ENCODE data around the gene OR4E2.
"Not testable (repeated sequence)": the region's sequence is repeated elsewhere in the genome, so short reads cannot be mapped to it uniquely, and the experiment has no call there.

Gene OR4E2

GRCh38 chr14:21697662-21698061 lies 44.0 kb downstream of the OR4E2 start:
- H3K79me1 ChIP-seq (ENCODE audit: low read length); H2AK5ac ChIP-seq (ENCODE audit: low read length); H3K79me2 ChIP-seq (ENCODE audit: control insufficient read depth, insufficient read depth, low read length); H3K27ac ChIP-seq (ENCODE audit: low read depth, low read length); H3K9ac ChIP-seq (ENCODE audit: low read length); H4K8ac ChIP-seq (ENCODE audit: low read depth, low read length); H4K5ac ChIP-seq (ENCODE audit: low read length); H3K4me1 ChIP-seq (ENCODE audit: control insufficient read depth, low read depth, low read length); H2BK15ac ChIP-seq (replicated peaks; ENCODE audit: low read depth); H3K36me3 ChIP-seq (ENCODE audit: control insufficient read depth, insufficient read depth, low read length); H3K56ac ChIP-seq (ENCODE audit: low read length); H2BK5ac ChIP-seq (ENCODE audit: low read length); H3K27me3 ChIP-seq (ENCODE audit: insufficient read depth, low read length, poor library complexity); H3K4me2 ChIP-seq (ENCODE audit: low read length); H2BK120ac ChIP-seq (ENCODE audit: low read depth, low read length); DNase-seq; H3K23ac ChIP-seq (ENCODE audit: low read length); H3K4ac ChIP-seq (ENCODE audit: low read depth, low read length); H3K18ac ChIP-seq (ENCODE audit: low read length); H3K4me3 ChIP-seq (ENCODE audit: low read length): not testable (repeated sequence)
- WGBS (ENCODE audit: extremely low coverage, insufficient coverage, low lambda C conversion rate), result no CpG with 5 or more reads among the region's 33 CpGs

GRCh38 chr14:21698538-21698937 lies 44.9 kb downstream of the OR4E2 start:
- H3K18ac ChIP-seq (ENCODE audit: low read length); H3K4me1 ChIP-seq (ENCODE audit: control insufficient read depth, low read depth, low read length); DNase-seq; H3K27ac ChIP-seq (ENCODE audit: low read depth, low read length); H3K9ac ChIP-seq (ENCODE audit: low read length); H3K56ac ChIP-seq (ENCODE audit: low read length); H2BK15ac ChIP-seq (replicated peaks; ENCODE audit: low read depth); H2BK120ac ChIP-seq (ENCODE audit: low read depth, low read length); H2AK5ac ChIP-seq (ENCODE audit: low read length); H2BK5ac ChIP-seq (ENCODE audit: low read length); H3K23ac ChIP-seq (ENCODE audit: low read length); H3K27me3 ChIP-seq (ENCODE audit: insufficient read depth, low read length, poor library complexity); H3K4me2 ChIP-seq (ENCODE audit: low read length); H3K79me1 ChIP-seq (ENCODE audit: low read length); H4K5ac ChIP-seq (ENCODE audit: low read length); H3K4me3 ChIP-seq (ENCODE audit: low read length); H3K79me2 ChIP-seq (ENCODE audit: control insufficient read depth, insufficient read depth, low read length); H3K36me3 ChIP-seq (ENCODE audit: control insufficient read depth, insufficient read depth, low read length); H3K4ac ChIP-seq (ENCODE audit: low read depth, low read length); H4K8ac ChIP-seq (ENCODE audit: low read depth, low read length): not testable (repeated sequence)
- no CpG with 5 or more reads among the region's 3 CpGs for WGBS (ENCODE audit: extremely low coverage, insufficient coverage, low lambda C conversion rate)

DNA sequence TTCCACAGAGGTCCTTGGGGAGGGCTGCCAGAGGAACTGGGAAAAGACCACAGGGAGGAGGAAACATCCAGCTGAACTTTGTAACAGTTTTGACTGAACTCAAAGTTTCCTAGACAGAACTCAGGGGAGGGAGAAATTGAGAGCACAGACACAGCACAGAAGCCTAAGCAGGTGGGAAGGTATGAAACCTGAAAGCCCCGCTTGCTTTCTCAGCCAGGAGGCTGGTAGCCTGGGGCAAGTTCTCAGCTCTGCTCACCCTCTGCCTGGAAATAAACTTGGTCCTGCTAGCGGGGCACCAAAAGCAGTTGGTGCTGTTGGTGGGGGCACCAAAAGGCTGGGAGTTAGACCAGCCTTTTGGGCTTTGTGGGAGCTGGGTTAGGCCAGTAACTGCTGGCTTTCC lies 45.9 kb downstream of the OR4E2 start:
- Histone ChIP-seq H3K4me2 (ENCODE audit: low read length) (no peak overlapping the region), H3K4me3 (ENCODE audit: low read length) (no peak overlapping the region), H3K27ac (ENCODE audit: low read depth, low read length) (no peak overlapping the region), H3K9ac (ENCODE audit: low read length) (no peak overlapping the region), H2AK5ac (ENCODE audit: low read length) (no peak overlapping the region), H3K4ac (ENCODE audit: low read depth, low read length) (no peak overlapping the region), H2BK15ac (replicated peaks; ENCODE audit: low read depth) (no peak overlapping the region), H3K27me3 (ENCODE audit: insufficient read depth, low read length, poor library complexity) (no peaks in the 10 kb centered on the region), H3K56ac (ENCODE audit: low read length) (no peak overlapping the region), H3K23ac (ENCODE audit: low read length) (no peak overlapping the region), H2BK120ac (ENCODE audit: low read depth, low read length) (no peak overlapping the region), H3K79me1 (ENCODE audit: low read length) (no peaks in the 10 kb centered on the region), H3K79me2 (ENCODE audit: control insufficient read depth, insufficient read depth, low read length) (no peaks in the 10 kb centered on the region), H3K36me3 (ENCODE audit: control insufficient read depth, insufficient read depth, low read length) (no peaks in the 10 kb centered on the region), H3K18ac (ENCODE audit: low read length) (no peak overlapping the region), H4K8ac (ENCODE audit: low read depth, low read length) (no peak overlapping the region), H2BK5ac (ENCODE audit: low read length) (no peak overlapping the region), H4K5ac (ENCODE audit: low read length) (no peak overlapping the region), H3K4me1 (ENCODE audit: control insufficient read depth, low read depth, low read length) (no peaks in the 10 kb centered on the region)
- DNase-seq, result no peak
- no CpG with 5 or more reads among the region's 2 CpGs for WGBS (ENCODE audit: extremely low coverage, insufficient coverage, low lambda C conversion rate)

DNA sequence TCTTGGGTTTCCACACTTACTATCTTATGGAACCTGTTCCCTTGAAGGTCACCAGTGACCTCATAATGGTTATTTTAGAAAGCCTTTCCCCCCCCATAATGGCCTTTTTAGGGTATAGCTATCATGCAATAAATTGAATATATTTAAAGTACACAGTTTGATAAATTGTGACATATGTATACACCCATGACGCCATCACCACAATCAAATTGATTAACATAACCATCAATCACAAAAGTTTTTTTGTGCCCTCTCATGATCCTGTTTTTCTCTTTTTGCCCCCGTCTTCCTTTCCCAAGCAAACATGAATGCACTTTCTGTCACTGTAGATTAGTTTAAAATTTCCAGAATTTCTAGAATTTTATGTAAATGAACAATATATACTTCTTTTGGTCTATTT lies 48.7 kb downstream of the OR4E2 start:
- Histone ChIP-seq H3K23ac (ENCODE audit: low read length) (no peak overlapping the region), H3K27me3 (ENCODE audit: insufficient read depth, low read length, poor library complexity) (no peaks in the 10 kb centered on the region), H3K36me3 (ENCODE audit: control insufficient read depth, insufficient read depth, low read length) (no peaks in the 10 kb centered on the region), H3K79me2 (ENCODE audit: control insufficient read depth, insufficient read depth, low read length) (no peaks in the 10 kb centered on the region), H4K8ac (ENCODE audit: low read depth, low read length) (no peak overlapping the region), H2BK5ac (ENCODE audit: low read length) (no peak overlapping the region), H3K79me1 (ENCODE audit: low read length) (no peaks in the 10 kb centered on the region), H3K4ac (ENCODE audit: low read depth, low read length) (no peak overlapping the region), H3K4me1 (ENCODE audit: control insufficient read depth, low read depth, low read length) (no peaks in the 10 kb centered on the region), H4K5ac (ENCODE audit: low read length) (no peak overlapping the region), H2BK15ac (replicated peaks; ENCODE audit: low read depth) (no peak overlapping the region), H3K18ac (ENCODE audit: low read length) (no peak overlapping the region), H2BK120ac (ENCODE audit: low read depth, low read length) (no peak overlapping the region), H3K4me2 (ENCODE audit: low read length) (no peak overlapping the region), H3K9ac (ENCODE audit: low read length) (no peak overlapping the region), H3K27ac (ENCODE audit: low read depth, low read length) (no peak overlapping the region), H2AK5ac (ENCODE audit: low read length) (no peak overlapping the region), H3K56ac (ENCODE audit: low read length) (no peak overlapping the region), H3K4me3 (ENCODE audit: low read length) (no peak overlapping the region)
- no CpG with 5 or more reads among the region's 2 CpGs for WGBS (ENCODE audit: extremely low coverage, insufficient coverage, low lambda C conversion rate)
- no peak for DNase-seq

- H2BK120ac ChIP-seq (ENCODE audit: low read depth, low read length), result no peak overlapping the region
- no peak overlapping the region for H3K4ac ChIP-seq (ENCODE audit: low read depth, low read length)
- no peak overlapping the region for H3K9ac ChIP-seq (ENCODE audit: low read length)
- no peak overlapping the region for H3K27ac ChIP-seq (ENCODE audit: low read depth, low read length)
- no peak overlapping the region for H3K4me3 ChIP-seq (ENCODE audit: low read length)
- no peak overlapping the region for H2BK15ac ChIP-seq (replicated peaks; ENCODE audit: low read depth)
- H3K4me2 ChIP-seq (ENCODE audit: low read length), result no peak overlapping the region
- H3K79me1 ChIP-seq (ENCODE audit: low read length), result no peaks in the 10 kb centered on the region
- H3K27me3 ChIP-seq (ENCODE audit: insufficient read depth, low read length, poor library complexity), result no peaks in the 10 kb centered on the region
- no peak overlapping the region for H3K56ac ChIP-seq (ENCODE audit: low read length)
- H3K18ac ChIP-seq (ENCODE audit: low read length), result no peak overlapping the region
- H4K8ac ChIP-seq (ENCODE audit: low read depth, low read length), result no peak overlapping the region
- H3K23ac ChIP-seq (ENCODE audit: low read length), result no peak overlapping the region
- H2BK5ac ChIP-seq (ENCODE audit: low read length), result no peak overlapping the region
- no peak overlapping the region for H2AK5ac ChIP-seq (ENCODE audit: low read length)
- H3K79me2 ChIP-seq (ENCODE audit: control insufficient read depth, insufficient read depth, low read length), result no peaks in the 10 kb centered on the region
- DNase-seq, result peak; percentile 54
- H3K4me1 ChIP-seq (ENCODE audit: control insufficient read depth, low read depth, low read length), result no peaks in the 10 kb centered on the region
- H3K36me3 ChIP-seq (ENCODE audit: control insufficient read depth, insufficient read depth, low read length), result no peaks in the 10 kb centered on the region
- WGBS (ENCODE audit: extremely low coverage, insufficient coverage, low lambda C conversion rate), result no CpG with 5 or more reads among the region's 2 CpGs
- H4K5ac ChIP-seq (ENCODE audit: low read length), result no peak overlapping the region
Measured at GRCh38 chr14:21703357-21704326, 50.0 kb downstream of the OR4E2 start.

DNA sequence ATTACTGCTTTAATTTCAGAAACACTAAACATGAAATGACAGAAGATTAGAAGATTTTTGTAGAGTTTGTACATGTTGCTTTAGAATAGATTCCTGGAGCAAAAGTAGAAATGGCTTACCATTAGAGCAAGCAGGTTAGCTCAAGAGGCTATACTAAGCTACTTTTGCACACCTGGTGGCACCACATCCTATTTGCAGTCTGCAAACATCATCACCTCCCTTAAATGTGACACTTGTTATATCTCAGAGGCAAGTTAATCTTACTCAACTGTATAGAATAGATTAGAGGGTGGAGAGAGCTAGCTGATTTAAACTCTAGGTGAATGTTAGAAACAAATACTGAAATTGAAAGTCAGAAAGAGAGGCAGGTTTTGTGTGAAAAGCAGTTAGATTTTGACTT lies 50.7 kb downstream of the OR4E2 start:
- no peak overlapping the region for H2AK5ac ChIP-seq (ENCODE audit: low read length)
- H4K5ac ChIP-seq (ENCODE audit: low read length), result no peak overlapping the region
- no peaks in the 10 kb centered on the region for H3K4me1 ChIP-seq (ENCODE audit: control insufficient read depth, low read depth, low read length)
- DNase-seq, result peak; percentile 18
- no peak overlapping the region for H3K4me2 ChIP-seq (ENCODE audit: low read length)
- no peaks in the 10 kb centered on the region for H3K27me3 ChIP-seq (ENCODE audit: insufficient read depth, low read length, poor library complexity)
- no peaks in the 10 kb centered on the region for H3K79me1 ChIP-seq (ENCODE audit: low read length)
- no peak overlapping the region for H2BK15ac ChIP-seq (replicated peaks; ENCODE audit: low read depth)
- no peak overlapping the region for H3K4ac ChIP-seq (ENCODE audit: low read depth, low read length)
- no peak overlapping the region for H3K56ac ChIP-seq (ENCODE audit: low read length)
- no peak overlapping the region for H3K4me3 ChIP-seq (ENCODE audit: low read length)
- no peak overlapping the region for H3K23ac ChIP-seq (ENCODE audit: low read length)
- H2BK5ac ChIP-seq (ENCODE audit: low read length), result no peak overlapping the region
- no peak overlapping the region for H4K8ac ChIP-seq (ENCODE audit: low read depth, low read length)
- H3K79me2 ChIP-seq (ENCODE audit: control insufficient read depth, insufficient read depth, low read length), result no peaks in the 10 kb centered on the region
- H2BK120ac ChIP-seq (ENCODE audit: low read depth, low read length), result no peak overlapping the region
- no peaks in the 10 kb centered on the region for H3K36me3 ChIP-seq (ENCODE audit: control insufficient read depth, insufficient read depth, low read length)
- H3K9ac ChIP-seq (ENCODE audit: low read length), result no peak overlapping the region
- no peak overlapping the region for H3K18ac ChIP-seq (ENCODE audit: low read length)
- no peak overlapping the region for H3K27ac ChIP-seq (ENCODE audit: low read depth, low read length)

Measured in mesendoderm (in vitro differentiated cells).